ENCODE measurements around the gene IFT27.
"Not testable (repeated sequence)": the region's sequence is repeated elsewhere in the genome, so short reads cannot be mapped to it uniquely, and the experiment has no call there.

The IFT27 gene

GRCh38 chr22:36736701-36737320, 39.1 kb downstream of the IFT27 start:
- TF ChIP-seq ZNF274 (IDR thresholded peaks at IDR 0.05; ENCODE audit: low read depth, low read length) = no peak
- no peak overlapping the region for H3K4me3 ChIP-seq (ENCODE audit: low read length)

DNA sequence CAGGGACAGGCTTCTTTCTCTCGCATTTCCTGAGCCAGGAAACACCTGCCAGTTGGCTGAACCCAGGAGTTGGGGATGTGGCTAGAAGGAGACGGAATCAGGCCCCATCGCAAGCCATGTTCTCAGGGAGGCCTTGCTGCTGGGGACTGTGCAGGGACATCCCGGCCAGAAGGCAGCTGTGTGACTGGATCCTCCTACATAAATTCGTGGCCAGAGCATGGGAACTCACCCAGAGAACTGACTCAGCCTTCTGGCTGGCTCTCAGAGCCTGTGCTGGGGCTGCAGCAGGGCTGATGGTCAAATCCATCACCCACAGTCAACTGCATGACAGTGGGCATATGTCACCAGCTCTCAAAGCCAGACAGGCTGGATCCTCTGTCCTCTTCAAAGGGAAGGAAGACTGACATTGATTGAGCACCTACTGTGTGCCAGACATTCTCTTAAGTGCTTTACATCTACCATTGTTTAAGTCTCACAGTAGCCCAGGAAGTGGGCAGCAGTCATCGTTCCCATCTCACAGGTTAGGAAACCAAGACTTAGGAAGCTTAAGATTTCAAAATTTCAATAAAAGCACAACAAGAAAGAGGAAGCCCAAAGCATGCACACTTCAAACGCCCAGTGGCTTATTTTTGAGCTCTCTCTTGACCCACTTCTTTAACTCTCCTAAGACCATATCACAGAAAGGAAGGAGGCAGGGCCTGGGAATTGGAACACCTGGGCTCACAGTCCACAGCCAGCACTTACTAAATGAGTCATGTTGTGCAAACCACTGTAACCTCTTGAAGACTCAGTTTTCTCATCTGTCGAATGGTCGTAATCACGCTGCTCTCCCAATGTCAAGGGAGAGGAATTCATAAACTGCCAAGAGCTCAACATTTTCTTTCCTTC, 41.5 kb downstream of the IFT27 start:
- TF ChIP-seq ZNF274 (IDR thresholded peaks at IDR 0.05; ENCODE audit: low read depth, low read length) = no peak
- no peak overlapping the region for H3K4me3 ChIP-seq (ENCODE audit: low read length)

DNA sequence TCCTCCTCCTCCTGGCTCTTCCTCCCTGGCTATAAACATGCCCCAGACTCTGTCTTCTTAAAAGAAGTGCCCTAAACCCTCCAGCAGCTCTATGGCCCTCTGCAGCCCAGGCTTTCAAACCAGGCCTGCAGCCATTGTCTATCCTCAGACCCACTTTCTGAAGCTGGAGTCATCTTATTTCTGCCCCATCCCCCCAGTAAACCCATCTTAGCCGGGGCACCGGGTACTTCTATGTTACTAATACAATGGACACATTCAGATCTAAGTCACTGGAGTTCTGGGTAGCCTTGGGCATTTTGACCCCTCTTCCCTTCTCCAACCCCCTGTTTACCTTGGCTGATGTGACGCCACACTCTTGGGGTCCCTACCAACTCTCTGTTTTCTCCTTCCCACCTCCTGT, 42.6 kb downstream of the IFT27 start:
- TF ChIP-seq ZNF274 (IDR thresholded peaks at IDR 0.05; ENCODE audit: low read depth, low read length) = no peak
- no peak overlapping the region for H3K4me3 ChIP-seq (ENCODE audit: low read length)

DNA sequence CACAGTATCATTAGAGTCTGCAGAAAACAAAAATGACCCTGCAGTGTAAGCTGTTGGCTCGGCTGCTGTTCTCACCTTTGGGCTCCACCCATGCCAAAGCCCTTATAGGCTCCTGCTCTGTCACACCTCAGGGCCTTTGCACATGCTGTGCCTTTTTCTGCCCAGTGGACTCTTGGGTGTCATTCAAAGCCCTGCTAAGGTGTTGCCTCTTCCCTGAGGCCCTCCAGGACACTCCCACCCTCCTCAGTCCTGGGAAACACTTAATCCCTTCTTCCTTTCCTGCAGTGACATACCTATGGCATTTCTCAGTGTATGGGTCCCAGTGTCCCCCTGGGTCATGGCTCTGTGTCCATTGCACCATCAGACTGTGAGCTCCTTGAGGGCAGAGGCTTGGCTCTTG, 43.3 kb downstream of the IFT27 start:
- no peak for TF ChIP-seq ZNF274 (IDR thresholded peaks at IDR 0.05; ENCODE audit: low read depth, low read length)
- H3K4me3 ChIP-seq (ENCODE audit: low read length) = no peak overlapping the region

- no peak for TF ChIP-seq ZNF274 (IDR thresholded peaks at IDR 0.05; ENCODE audit: low read depth, low read length)
- H3K4me3 ChIP-seq (ENCODE audit: low read length) = no peak overlapping the region
These were observed 44.0 kb downstream of the IFT27 start for GRCh38 chr22:36731916-36732315.

DNA sequence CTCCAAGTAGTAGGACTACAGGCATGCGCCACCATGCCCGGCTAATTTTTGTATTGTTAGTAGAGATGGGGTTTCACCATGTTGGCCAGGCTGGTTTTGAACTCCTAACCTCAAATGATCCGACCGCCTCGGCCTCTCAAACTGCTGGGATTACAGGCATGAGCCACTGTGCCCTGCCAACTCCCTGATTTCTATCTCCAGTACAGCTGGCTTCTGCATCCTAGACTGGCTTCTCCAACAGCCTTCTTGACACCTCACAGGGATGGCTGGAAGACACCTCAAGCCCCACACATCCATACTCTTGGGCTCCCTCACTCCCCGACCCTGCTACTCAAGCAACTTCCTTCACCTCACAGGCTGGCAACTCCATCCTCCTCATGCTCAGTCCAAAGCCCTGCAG, 44.6 kb downstream of the IFT27 start:
- H3K4me3 ChIP-seq (ENCODE audit: low read length) = not testable (repeated sequence)

- H3K4me3 ChIP-seq (ENCODE audit: low read length) = no peak overlapping the region
- no peak for TF ChIP-seq ZNF274 (IDR thresholded peaks at IDR 0.05; ENCODE audit: low read depth, low read length)
These were observed 45.6 kb downstream of the IFT27 start for GRCh38 chr22:36730176-36730858.

- no peak for TF ChIP-seq ZNF274 (IDR thresholded peaks at IDR 0.05; ENCODE audit: low read depth, low read length)
- no peak overlapping the region for H3K4me3 ChIP-seq (ENCODE audit: low read length)
These were observed 46.6 kb downstream of the IFT27 start for GRCh38 chr22:36729321-36729720.

GRCh38 chr22:36728505-36728904, 47.4 kb downstream of the IFT27 start:
- H3K4me3 ChIP-seq (ENCODE audit: low read length) = no peak overlapping the region
- no peak for TF ChIP-seq ZNF274 (IDR thresholded peaks at IDR 0.05; ENCODE audit: low read depth, low read length)

GRCh38 chr22:36727927-36728488, 47.9 kb downstream of the IFT27 start:
- TF ChIP-seq ZNF274 (IDR thresholded peaks at IDR 0.05; ENCODE audit: low read depth, low read length) = no peak
- H3K4me3 ChIP-seq (ENCODE audit: low read length) = no peak overlapping the region

DNA sequence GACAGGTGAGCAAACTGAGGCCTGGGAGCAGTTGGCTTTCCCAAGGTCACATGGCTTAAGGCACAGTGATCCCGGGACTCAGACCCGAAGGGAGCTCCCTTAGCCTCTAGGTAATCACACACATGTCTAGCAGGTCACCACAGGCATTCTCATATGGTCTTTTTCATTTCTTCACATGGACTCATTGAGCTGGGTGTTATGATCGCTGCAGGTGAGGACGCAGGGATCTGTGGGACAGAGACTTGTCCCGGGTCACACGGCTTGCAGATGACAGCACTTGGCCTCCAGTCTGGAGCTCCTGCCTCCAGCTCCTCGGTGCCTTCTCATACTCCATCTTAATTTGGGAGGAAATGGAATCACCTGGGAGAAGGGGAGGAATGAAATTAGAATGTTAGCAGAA, 48.8 kb downstream of the IFT27 start:
- no peak overlapping the region for H3K4me3 ChIP-seq (ENCODE audit: low read length)
- TF ChIP-seq ZNF274 (IDR thresholded peaks at IDR 0.05; ENCODE audit: low read depth, low read length) = no peak

DNA sequence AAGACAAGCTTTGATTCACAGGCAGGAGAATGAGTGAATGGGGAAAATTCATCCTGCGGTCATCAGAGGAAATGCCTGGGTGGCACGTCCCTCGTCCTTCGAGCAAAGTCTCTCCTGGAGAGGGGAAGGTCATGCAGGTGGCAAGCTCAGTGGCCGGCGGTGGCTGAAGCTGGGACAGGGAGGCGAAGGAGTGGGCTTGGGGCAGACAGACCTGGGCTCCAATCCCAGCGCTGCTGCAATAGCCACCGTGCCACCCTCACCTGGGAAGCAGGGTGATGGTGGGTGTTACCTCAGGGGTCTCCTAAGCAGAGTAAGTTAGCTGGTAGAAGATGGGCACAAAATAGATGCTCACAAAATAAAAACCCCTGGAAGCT, 49.9 kb downstream of the IFT27 start:
- no peak for TF ChIP-seq ZNF274 (IDR thresholded peaks at IDR 0.05; ENCODE audit: low read depth, low read length)
- H3K4me3 ChIP-seq (ENCODE audit: low read length) = no peak overlapping the region

GRCh38 chr22:36725366-36726006, 50.4 kb downstream of the IFT27 start:
- TF ChIP-seq ZNF274 (IDR thresholded peaks at IDR 0.05; ENCODE audit: low read depth, low read length) = no peak
- no peak overlapping the region for H3K4me3 ChIP-seq (ENCODE audit: low read length)

GRCh38 chr22:36724836-36725235, 51.1 kb downstream of the IFT27 start:
- TF ChIP-seq ZNF274 (IDR thresholded peaks at IDR 0.05; ENCODE audit: low read depth, low read length) = no peak

More at GRCh38 chr22:36724836-36725235, 51.1 kb downstream of the IFT27 start:
- H3K4me3 ChIP-seq (ENCODE audit: low read length) = no peak overlapping the region

All from GM08714 (cell line).